Fibroblast of gingiva (primary cell): ENCODE data around the gene ZNF165.
"Not testable (repeated sequence)": the region's sequence is repeated elsewhere in the genome, so short reads cannot be mapped to it uniquely, and the experiment has no call there.

Experiments
- DNase-seq: peaks from one replicate; pipeline ENCODE4 v3.0.0-alpha.2; 2011; ENCODE audit warnings: low read depth

ZNF165 gene

DNA sequence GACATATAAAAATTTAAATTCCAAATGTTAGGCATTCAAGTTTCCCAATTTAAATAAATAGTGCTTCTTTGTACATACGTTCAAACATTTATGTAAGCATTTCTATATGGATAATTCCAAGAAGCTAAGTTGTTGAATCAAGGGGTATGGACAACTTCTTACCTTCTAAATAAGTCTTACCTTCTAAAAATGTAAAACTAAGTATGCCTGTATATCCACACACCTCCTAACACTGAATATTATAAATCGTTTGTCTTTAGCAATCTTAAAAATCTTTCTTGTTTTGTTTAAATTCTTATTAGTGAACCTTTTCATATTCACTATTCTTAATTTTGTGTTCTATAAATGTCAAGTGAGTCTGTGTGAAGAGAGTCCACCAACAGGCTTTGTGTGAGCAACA, 41.5 kb downstream of the ZNF165 start:
- DNase-seq = no peak

- not testable (repeated sequence) for DNase-seq
Measured at GRCh38 chr6:28122283-28122682, 41.9 kb downstream of the ZNF165 start.

DNA sequence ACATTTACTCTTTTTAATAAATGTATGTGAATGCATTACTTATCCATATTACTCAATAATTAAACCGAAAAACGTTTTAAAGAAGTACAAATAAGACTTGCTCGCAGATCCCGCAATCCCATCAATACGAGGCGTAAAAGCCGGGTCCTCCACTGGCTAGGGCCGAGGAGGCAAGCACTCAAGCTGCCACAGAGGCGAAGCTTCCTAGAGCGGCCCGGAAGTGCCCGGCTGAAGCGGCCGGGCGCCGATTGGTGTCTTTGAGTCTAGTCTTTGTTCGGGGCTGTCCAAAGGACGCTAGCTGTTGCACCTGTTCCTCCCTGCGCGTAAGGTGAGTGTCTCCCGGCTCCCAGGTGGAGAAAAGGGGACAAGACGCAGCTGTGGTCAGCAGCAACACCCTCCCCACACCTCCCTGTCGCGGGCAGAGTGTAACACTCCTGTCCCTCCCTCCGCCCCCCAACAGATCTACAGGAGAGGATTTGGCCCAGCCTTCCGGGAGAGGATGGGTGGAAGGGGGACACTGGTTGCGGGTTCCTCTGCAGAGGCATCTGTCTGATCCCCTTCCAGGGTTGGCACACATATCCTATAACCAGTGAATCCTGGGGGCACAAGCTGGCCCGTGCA, 44.1 kb downstream of the ZNF165 start, which contains the start of gene ZSCAN16:
Gene ZSCAN16 (plus strand): TSS at position 260 of the 621 bp plus-strand sequence. CDS start 835 bp downstream, outside the sequence.
- DNase-seq = peak; percentile 80

GRCh38 chr6:28124971-28125353, 44.6 kb downstream of the ZNF165 start:
- no peak for DNase-seq

DNA sequence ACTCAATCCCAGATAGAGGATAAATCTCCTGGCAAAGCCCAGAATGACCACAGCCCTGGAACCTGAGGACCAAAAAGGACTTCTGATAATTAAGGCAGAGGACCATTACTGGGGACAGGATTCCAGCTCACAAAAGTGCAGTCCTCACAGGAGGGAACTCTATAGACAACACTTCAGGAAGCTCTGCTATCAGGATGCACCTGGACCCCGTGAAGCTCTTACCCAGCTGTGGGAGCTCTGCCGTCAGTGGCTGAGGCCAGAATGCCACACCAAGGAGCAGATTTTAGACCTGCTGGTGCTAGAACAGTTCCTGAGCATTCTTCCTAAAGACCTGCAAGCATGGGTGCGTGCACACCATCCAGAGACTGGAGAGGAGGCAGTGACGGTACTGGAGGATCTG, 45.0 kb downstream of the ZNF165 start:
- DNase-seq = no peak

DNA sequence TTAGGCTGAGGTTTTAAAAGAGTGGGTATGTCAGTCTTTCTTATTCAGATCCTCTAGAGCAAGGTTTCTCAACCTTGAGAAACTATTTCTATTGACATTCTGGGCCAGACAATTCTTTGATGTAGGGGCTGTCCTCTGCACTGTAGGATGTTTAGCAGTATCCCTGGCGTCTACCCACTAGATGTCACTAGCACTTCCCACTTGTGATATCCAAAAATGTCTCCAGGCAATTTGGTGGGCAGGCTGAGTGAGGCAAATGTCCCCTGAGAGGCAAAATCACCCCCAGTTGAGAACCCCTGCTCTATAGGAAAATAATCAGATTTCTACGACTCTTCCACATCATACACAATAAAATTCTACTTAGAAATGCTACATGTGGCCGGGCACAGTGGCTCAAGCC, 53.6 kb downstream of the ZNF165 start:
- peak; percentile 43 for DNase-seq

DNA sequence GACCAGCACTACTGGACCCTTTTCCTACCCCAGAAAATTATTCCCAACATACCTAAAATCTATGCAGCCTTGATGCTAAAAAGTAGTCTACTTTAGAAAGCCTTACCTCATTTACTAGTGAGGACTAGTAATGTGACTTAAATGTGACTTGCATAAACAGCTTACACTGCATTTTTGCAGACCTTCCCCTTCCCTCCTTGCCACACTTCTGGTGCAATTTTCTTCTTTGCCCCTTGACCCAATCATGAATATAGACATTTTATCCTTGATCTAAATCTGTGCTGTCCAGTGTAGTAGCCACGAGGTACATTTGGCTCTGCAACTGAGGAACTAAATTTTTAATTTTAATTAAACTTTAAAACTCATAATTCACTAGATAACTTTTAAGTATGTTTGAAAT, 54.3 kb downstream of the ZNF165 start:
- no peak for DNase-seq

GRCh38 chr6:28135393-28135792, 55.0 kb downstream of the ZNF165 start:
- no peak for DNase-seq

- peak; percentile 96 for DNase-seq
Measured at GRCh38 chr6:28136585-28137504, 56.5 kb downstream of the ZNF165 start.

DNA sequence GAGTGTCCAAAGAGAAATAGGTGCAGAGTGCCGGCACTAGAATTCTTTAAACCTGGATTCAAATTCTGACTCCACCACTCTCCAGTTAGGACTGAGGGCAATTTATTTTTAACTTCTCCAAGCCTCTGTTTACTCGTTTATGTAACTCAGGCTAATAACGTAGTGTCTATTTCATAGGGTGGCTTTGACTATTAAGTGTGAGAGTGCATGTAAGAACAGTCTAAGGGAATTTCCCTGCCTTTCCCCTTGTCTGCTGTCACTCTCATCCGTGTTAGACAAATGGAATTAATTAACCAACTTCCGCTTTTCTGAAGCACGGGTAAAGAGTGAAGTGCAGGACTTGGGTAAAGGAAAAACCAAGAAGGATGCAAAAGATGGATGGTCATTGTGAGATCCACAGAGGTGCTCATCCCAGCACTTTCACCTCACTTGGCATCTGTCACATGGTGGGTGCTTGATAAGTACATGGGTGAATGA, 57.2 kb downstream of the ZNF165 start:
- DNase-seq = peak; percentile 10
